ENCODE results near the gene ADRB2.

GRCh38 chr5:148796936-148797335 is 29.5 kb upstream of the ADRB2 start:
- TF ChIP-seq CTCF (IDR thresholded peaks at IDR 0.05; ENCODE audit: insufficient read depth, low read length, poor library complexity, severe bottlenecking) (no peak), EZH2phosphoT487 (conservative IDR thresholded peaks at IDR 0.05; ENCODE audit: low read length) (no peak)
